ENCODE data around the gene RPS21.

The RPS21 gene

DNA sequence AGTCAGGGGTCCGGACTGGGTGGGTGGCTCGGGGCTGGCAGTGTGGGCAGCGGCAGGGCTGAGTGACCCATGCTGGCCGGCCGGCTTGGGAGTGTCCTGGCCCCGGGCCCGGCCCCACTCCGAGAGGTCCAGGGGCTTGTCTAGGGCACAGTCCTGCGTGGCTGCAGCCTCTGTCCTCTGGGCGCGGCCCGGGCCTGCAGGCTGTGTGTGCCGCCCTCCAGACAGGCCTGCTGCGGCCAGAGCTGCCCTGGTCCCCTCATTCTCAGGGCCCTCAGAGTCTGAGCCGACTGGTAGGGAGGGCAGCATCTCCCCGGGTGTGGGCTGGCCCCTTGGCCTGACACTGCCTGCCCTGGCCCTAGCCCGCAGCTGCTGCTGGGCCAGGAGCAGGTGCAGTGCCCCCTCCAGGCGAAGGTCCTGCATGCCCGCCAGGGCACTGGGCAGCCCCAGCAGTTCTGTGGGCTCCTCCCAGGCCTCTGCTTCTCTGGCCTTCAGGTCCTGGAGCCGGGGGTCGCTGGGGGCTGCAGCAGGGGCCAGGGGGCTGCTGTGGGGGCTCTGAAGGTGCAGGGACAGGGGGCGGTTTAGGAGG is 27.1 kb downstream of the RPS21 start:
- peaks cover 10% of the 10 kb centered on the region for H3K27me3 ChIP-seq (ENCODE audit: insufficient read depth, poor library complexity, severe bottlenecking)
- H3K4me3 ChIP-seq (replicated peaks; ENCODE audit: insufficient read depth, low read length): no peak overlapping the region
- no peak for TF ChIP-seq SPI1 (IDR thresholded peaks at IDR 0.05; ENCODE audit: borderline replicate concordance, low read depth)
- no peak for DNase-seq (ENCODE audit: low read depth in 1 of 2, low spot score in 1 of 2)
- no peak overlapping the region for H3K27ac ChIP-seq (replicated peaks)

DNA sequence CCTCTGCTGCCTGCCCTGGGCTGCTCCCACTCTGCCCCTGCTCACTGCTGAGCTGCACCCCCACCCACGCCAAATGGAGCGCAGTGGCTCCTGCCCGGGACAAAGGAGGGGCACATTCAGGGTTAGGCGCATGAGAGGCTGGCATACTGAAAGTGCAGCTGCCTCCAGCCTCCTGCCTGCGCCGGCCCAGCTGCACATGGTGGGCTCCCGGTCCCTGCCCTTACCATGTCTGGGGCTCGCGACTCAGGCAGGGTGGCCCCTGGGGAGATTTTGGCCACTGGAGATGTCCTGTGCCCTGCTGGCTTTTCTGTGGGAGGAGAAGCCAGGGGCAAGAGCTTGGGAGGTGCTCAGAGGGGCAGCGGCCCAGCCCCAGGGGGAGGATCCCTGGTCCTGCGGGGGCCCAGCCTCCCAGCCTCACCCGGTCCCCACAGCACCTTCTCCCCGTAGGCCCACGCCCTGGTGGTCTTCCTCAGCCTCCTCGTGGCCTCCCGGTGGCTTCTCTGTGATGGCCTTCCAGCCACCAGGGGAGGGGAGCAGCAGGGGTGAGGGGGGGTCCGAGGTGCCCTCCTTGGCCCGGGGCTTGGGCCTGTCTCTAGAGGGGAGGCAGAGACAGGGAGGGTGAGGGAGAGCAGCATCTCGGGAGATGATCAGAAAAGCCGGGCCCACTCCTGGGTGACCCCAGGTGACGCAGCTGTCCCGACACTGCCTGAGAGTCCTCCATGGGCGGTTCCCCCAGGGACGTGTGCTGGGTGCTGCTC is 28.6 kb downstream of the RPS21 start:
- Histone ChIP-seq H3K27ac (replicated peaks) (no peak overlapping the region), H3K27me3 (ENCODE audit: insufficient read depth, poor library complexity, severe bottlenecking) (peaks cover 10% of the 10 kb centered on the region), H3K4me3 (replicated peaks; ENCODE audit: insufficient read depth, low read length) (no peak overlapping the region)
- DNase-seq (ENCODE audit: low read depth in 1 of 2, low spot score in 1 of 2): no peak
- TF ChIP-seq SPI1 (IDR thresholded peaks at IDR 0.05; ENCODE audit: borderline replicate concordance, low read depth): no peak
- no peak for TF ChIP-seq GABPA (IDR thresholded peaks at IDR 0.05; ENCODE audit: low read depth)
- TF ChIP-seq, protein P1, sequence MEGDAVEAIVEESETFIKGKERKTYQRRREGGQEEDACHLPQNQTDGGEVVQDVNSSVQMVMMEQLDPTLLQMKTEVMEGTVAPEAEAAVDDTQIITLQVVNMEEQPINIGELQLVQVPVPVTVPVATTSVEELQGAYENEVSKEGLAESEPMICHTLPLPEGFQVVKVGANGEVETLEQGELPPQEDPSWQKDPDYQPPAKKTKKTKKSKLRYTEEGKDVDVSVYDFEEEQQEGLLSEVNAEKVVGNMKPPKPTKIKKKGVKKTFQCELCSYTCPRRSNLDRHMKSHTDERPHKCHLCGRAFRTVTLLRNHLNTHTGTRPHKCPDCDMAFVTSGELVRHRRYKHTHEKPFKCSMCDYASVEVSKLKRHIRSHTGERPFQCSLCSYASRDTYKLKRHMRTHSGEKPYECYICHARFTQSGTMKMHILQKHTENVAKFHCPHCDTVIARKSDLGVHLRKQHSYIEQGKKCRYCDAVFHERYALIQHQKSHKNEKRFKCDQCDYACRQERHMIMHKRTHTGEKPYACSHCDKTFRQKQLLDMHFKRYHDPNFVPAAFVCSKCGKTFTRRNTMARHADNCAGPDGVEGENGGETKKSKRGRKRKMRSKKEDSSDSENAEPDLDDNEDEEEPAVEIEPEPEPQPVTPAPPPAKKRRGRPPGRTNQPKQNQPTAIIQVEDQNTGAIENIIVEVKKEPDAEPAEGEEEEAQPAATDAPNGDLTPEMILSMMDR (IDR thresholded peaks at IDR 0.05; ENCODE audit: insufficient read depth, low read length): no peak
- TF ChIP-seq, protein P2, sequence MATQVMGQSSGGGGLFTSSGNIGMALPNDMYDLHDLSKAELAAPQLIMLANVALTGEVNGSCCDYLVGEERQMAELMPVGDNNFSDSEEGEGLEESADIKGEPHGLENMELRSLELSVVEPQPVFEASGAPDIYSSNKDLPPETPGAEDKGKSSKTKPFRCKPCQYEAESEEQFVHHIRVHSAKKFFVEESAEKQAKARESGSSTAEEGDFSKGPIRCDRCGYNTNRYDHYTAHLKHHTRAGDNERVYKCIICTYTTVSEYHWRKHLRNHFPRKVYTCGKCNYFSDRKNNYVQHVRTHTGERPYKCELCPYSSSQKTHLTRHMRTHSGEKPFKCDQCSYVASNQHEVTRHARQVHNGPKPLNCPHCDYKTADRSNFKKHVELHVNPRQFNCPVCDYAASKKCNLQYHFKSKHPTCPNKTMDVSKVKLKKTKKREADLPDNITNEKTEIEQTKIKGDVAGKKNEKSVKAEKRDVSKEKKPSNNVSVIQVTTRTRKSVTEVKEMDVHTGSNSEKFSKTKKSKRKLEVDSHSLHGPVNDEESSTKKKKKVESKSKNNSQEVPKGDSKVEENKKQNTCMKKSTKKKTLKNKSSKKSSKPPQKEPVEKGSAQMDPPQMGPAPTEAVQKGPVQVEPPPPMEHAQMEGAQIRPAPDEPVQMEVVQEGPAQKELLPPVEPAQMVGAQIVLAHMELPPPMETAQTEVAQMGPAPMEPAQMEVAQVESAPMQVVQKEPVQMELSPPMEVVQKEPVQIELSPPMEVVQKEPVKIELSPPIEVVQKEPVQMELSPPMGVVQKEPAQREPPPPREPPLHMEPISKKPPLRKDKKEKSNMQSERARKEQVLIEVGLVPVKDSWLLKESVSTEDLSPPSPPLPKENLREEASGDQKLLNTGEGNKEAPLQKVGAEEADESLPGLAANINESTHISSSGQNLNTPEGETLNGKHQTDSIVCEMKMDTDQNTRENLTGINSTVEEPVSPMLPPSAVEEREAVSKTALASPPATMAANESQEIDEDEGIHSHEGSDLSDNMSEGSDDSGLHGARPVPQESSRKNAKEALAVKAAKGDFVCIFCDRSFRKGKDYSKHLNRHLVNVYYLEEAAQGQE (IDR thresholded peaks at IDR 0.05; ENCODE audit: insufficient replicate concordance, low read depth): no peak
- TF ChIP-seq POLR2AphosphoS5 (IDR thresholded peaks at IDR 0.05; ENCODE audit: low read depth): no peak

DNA sequence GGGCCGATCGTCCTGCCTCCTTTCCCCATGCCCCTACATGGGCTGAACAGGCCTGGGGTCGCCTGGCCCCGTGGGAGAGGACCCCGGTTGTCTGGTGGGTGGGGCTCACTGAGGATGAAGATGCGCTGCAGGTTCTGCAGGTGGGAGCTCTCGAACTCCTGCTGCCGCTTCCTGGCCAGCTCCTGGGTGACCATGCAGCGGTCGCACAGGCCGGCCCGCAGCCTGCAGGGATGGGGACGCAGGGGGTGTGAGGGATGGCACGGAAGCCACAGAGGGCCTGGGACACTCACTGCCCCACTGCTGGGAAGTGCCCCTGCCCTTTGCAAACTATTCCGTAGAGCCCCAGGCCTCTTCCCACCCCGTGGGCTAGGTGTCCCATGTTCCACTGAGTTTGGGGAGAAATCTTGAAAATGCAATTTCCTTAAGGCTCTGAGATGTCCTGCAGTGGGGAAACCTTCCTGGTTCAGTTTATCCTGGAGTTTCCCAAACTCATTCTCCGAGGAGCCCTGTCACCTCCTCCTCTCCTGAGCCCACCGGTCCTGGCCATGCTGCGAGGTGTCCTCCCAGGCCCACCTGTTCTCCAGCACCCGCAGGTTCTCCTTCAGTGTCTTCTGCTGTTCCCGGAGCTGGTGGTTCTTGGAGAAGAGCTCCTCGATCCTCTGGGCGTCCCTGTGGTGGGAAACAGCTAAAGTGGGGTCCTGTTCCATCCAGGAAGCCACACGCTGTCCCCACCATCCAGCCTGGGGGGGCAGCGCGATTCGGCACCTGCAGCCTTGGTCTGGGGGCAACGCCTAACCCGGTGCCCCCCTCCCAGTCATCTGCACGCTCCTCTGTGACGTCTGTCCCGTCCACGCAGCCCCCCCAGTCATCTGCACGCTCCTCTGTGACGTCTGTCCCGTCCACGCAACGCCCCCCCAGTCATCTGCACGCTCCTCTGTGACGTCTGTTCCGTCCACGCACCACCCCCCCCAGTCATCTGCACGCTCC is 30.0 kb downstream of the RPS21 start:
- no peak overlapping the region for H3K27ac ChIP-seq (replicated peaks)
- H3K4me3 ChIP-seq (replicated peaks; ENCODE audit: insufficient read depth, low read length): no peak overlapping the region
- no peak for DNase-seq (ENCODE audit: low read depth in 1 of 2, low spot score in 1 of 2)
- peaks cover 10% of the 10 kb centered on the region for H3K27me3 ChIP-seq (ENCODE audit: insufficient read depth, poor library complexity, severe bottlenecking)
- TF ChIP-seq GABPA (IDR thresholded peaks at IDR 0.05; ENCODE audit: low read depth): no peak
- TF ChIP-seq, protein P2 (IDR thresholded peaks at IDR 0.05; ENCODE audit: insufficient replicate concordance, low read depth): no peak
- TF ChIP-seq, protein P1 (IDR thresholded peaks at IDR 0.05; ENCODE audit: insufficient read depth, low read length): no peak
- TF ChIP-seq SPI1 (IDR thresholded peaks at IDR 0.05; ENCODE audit: borderline replicate concordance, low read depth): no peak
- TF ChIP-seq POLR2AphosphoS5 (IDR thresholded peaks at IDR 0.05; ENCODE audit: low read depth): no peak
